HFFc6 (cell line): Measurements from ENCODE around the gene FRY. TPM values are rescaled to one million over a fixed set of nuclear protein-coding genes. Genes with fewer than 3 reads are reported as not detected.

Experiments
- DNase-seq: peaks from one replicate; pipeline ENCODE4 v3.0.0-alpha.2; 2018
- H3K27ac Mint-ChIP-seq: 2 replicates; pipeline ENCODE4 v1.8.0; 2020; ENCODE audit warnings: mild to moderate bottlenecking, mixed read lengths
- H3K27me3 Mint-ChIP-seq: 2 replicates; pipeline ENCODE4 v1.8.0; 2021; ENCODE audit warnings: mild to moderate bottlenecking, moderate library complexity, mixed read lengths; ENCODE audit not compliant: insufficient read depth
- H3K36me3 Mint-ChIP-seq: 2 replicates; pipeline ENCODE4 v1.8.0; 2021; ENCODE audit warnings: low read depth, mixed read lengths
- H3K4me1 Mint-ChIP-seq: 2 replicates; pipeline ENCODE4 v1.8.0; 2020; ENCODE audit warnings: low read depth, mixed read lengths
- H3K4me3 Mint-ChIP-seq: 2 replicates; pipeline ENCODE4 v1.8.0; 2020; ENCODE audit warnings: mild to moderate bottlenecking, moderate library complexity, mixed read lengths
- H3K9me3 Mint-ChIP-seq: 2 replicates; pipeline ENCODE4 v1.8.0; 2020; ENCODE audit warnings: mild to moderate bottlenecking, mixed read lengths
- total RNA-seq, 6 experiments: library from RNA; stranded (reverse); fragmentation: NEBNext Ultra II Directional; extraction: Animal tissue kit (Norgen Biotek cat#: 25700); gene quantifications; 2 replicates in 1 of 6; 3 replicates in 5 of 6; pipeline ENCODE4 v1.2.3, GENCODE V29; 2021
- TF ChIP-seq, protein P1 (sequence below): fragments of 200-600 bp; sonication (generic); IDR thresholded peaks from 2 replicates; pipeline ENCODE4 v1.5.0; 2021; ENCODE audit warnings: antibody characterized with exemption, mild to moderate bottlenecking

FRY gene
- total RNA-seq, 6 experiments from 2014 or later, result 12.3 to 19.2 (median 13.8) TPM

DNA sequence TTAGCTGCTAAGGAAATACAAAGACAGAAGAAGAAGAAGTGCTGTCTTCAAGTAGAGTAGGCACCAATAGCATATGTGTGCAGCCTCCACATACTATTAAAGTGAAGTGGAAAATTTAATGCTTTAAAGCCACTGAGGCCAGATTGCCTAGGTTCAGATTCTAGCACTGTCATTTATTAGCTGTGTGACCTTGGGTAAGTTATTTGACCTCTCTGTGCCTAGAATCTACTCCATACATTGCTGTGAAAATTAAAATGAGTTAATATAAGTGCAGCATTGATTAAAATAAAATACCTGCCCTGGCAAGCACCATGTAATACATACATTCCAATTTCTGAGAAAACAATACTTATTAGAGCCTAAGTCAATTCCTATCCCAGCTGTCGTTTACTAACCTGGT, 110.5 kb downstream of the FRY start:
- Mint-ChIP-seq H3K36me3 (peaks cover 9% of the 10 kb centered on the region; the same call in 1 of the 2 replicates), H3K27ac (no peak overlapping the region), H3K4me3 (no peak overlapping the region), H3K4me1 (peaks cover 26% of the 10 kb centered on the region), H3K27me3 (peaks cover 1% of the 10 kb centered on the region; the same call in 1 of the 2 replicates), H3K9me3 (no peaks in the 10 kb centered on the region)
- DNase-seq, result no peak
- TF ChIP-seq, protein P1, sequence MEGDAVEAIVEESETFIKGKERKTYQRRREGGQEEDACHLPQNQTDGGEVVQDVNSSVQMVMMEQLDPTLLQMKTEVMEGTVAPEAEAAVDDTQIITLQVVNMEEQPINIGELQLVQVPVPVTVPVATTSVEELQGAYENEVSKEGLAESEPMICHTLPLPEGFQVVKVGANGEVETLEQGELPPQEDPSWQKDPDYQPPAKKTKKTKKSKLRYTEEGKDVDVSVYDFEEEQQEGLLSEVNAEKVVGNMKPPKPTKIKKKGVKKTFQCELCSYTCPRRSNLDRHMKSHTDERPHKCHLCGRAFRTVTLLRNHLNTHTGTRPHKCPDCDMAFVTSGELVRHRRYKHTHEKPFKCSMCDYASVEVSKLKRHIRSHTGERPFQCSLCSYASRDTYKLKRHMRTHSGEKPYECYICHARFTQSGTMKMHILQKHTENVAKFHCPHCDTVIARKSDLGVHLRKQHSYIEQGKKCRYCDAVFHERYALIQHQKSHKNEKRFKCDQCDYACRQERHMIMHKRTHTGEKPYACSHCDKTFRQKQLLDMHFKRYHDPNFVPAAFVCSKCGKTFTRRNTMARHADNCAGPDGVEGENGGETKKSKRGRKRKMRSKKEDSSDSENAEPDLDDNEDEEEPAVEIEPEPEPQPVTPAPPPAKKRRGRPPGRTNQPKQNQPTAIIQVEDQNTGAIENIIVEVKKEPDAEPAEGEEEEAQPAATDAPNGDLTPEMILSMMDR, result no peak

DNA sequence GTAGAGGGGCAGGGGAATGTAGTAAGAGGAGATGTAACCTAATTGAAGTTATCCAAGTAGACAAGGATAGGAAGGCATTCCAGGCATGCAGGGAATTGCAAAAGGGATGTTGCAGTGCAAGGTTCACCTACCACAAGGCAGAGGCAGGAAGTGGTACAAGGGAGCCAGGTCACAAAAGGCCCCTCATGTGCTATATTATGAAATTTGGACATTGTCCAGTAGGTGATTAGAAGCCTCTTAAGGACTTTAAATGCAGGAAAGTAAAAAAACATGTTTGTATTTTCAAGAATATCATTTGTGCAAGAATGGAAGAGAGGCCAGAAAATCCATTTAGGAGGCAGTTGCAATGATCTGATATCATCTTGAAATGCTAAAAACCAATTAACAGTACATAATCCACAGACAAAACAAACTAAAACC, 111.4 kb downstream of the FRY start:
- DNase-seq, result peak; percentile 25
- Mint-ChIP-seq H3K9me3 (no peaks in the 10 kb centered on the region), H3K36me3 (peaks cover 9% of the 10 kb centered on the region; the same call in 1 of the 2 replicates), H3K27ac (peak overlapping the region; percentile 46), H3K4me1 (peaks cover 26% of the 10 kb centered on the region), H3K27me3 (peaks cover 1% of the 10 kb centered on the region; the same call in 1 of the 2 replicates), H3K4me3 (peak overlapping the region; percentile 5; the same call in 1 of the 2 replicates)
- TF ChIP-seq, protein P1, result no peak

DNA sequence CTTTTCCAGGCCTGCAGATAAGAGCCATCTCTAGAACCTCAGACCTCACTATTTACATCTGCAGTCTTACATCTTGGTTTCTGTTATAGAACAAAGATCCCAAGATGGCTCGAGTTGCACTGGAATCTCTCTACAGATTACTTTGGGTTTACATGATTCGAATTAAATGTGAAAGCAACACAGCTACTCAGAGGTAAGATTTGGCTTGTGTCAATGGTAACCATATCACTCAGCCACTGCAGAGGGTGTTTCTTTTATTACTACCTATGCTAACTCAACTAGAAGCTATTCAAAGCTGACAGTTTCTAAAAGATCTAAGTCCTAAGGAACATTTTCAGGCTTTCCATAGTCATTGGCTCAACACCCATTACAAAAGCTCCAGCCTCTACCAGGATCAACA, 115.6 kb downstream of the FRY start:
- TF ChIP-seq, protein P1, result no peak
- Mint-ChIP-seq H3K4me1 (peaks cover 51% of the 10 kb centered on the region), H3K36me3 (peaks cover 20% of the 10 kb centered on the region), H3K4me3 (no peak overlapping the region), H3K9me3 (no peaks in the 10 kb centered on the region), H3K27me3 (no peaks in the 10 kb centered on the region; the same call in 1 of the 2 replicates), H3K27ac (no peak overlapping the region)
- no peak for DNase-seq

DNA sequence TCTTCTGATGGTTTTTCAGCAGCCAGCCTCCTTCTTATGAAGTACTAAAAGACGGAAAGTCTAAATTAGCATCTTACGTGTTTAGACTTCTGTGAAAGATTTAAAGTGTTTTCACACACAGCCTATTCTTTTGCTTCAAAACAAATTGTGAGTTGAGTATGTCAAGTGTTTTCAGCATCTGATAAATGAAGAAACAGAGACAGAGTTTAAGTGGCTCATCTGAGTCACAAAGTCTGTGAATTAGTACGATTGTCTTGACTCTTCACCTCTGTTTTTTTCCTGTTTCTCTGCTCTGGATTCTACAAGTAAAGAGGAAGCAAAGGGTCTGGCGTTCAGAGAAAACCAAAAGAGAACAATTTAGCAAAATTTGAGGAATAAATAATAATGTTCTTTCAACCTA, 116.4 kb downstream of the FRY start:
- TF ChIP-seq, protein P1, result no peak
- Mint-ChIP-seq H3K36me3 (peaks cover 22% of the 10 kb centered on the region), H3K4me1 (peaks cover 51% of the 10 kb centered on the region), H3K27me3 (no peaks in the 10 kb centered on the region; the same call in 1 of the 2 replicates), H3K27ac (no peak overlapping the region), H3K4me3 (no peak overlapping the region), H3K9me3 (no peaks in the 10 kb centered on the region)
- DNase-seq, result no peak

DNA sequence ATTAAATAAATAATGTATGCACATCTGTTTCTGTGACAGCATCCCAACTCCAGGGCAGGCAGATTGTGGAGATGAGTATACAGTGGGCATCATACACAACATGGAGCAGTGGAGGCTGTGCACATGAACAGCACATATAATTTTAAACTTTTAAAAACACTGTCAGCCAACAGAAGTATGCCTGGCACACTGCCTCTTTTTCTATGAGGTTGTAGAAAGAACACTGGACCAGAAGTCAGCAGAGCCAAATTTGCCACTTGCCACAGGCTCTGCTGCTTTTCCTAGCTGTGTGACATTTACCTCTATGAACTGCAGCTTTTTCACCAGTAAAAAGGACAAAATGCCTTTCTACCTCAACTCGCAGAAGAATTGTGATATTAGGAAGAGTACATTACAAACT, 118.7 kb downstream of the FRY start:
- H3K27ac Mint-ChIP-seq, result peak overlapping the region; percentile 73

More for the DNA sequence above, 118.7 kb downstream of the FRY start:
- Mint-ChIP-seq H3K9me3 (no peaks in the 10 kb centered on the region), H3K36me3 (peaks cover 24% of the 10 kb centered on the region), H3K4me3 (no peak overlapping the region), H3K27me3 (no peaks in the 10 kb centered on the region; the same call in 1 of the 2 replicates), H3K4me1 (peaks cover 55% of the 10 kb centered on the region)
- DNase-seq, result no peak
- TF ChIP-seq, protein P1, result no peak
